ENCODE results near the gene ANKS1A.
"Not testable (repeated sequence)": the region's sequence is repeated elsewhere in the genome, so short reads cannot be mapped to it uniquely, and the experiment has no call there.

ANKS1A gene

GRCh38 chr6:34928695-34929094, 39.6 kb downstream of the ANKS1A start:
- Histone ChIP-seq H3K27ac (ENCODE audit: extremely low read depth, low read depth, low read length) (peak overlapping the region; percentile 55; the same call in 1 of the 2 replicates), H3K36me3 (ENCODE audit: control insufficient read depth in 2 of 2, insufficient read depth in 1 of 2, low read length in 2 of 2) (no peaks in the 10 kb centered on the region), H3K4me1 (ENCODE audit: control insufficient read depth, insufficient read depth, low read length) (peaks cover 21% of the 10 kb centered on the region), H3K4me3 (ENCODE audit: low read depth, low read length) (no peak overlapping the region), H3K9me3 (ENCODE audit: control insufficient read depth, insufficient read depth, low read depth, low read length) (no peaks in the 10 kb centered on the region)
- ChIA-PET CTCF (interaction anchor here (1.0 kb wide), 1 partner anchor 13 kb away, joined by 3 read pairs; no protein-coding TSS in a partner anchor), POLR2A (interaction anchor here (0.5 kb wide), 1 partner anchor 340 kb away, joined by 6 read pairs; no protein-coding TSS in a partner anchor)
- TF ChIP-seq ZNF132 (tag by site-specific recombination; IDR thresholded peaks at IDR 0.05; ENCODE audit: borderline replicate concordance), result no peak
- TF ChIP-seq ZNF404 (tag by site-specific recombination; IDR thresholded peaks at IDR 0.05), result no peak
- TF ChIP-seq AEBP2 (tag by site-specific recombination; IDR thresholded peaks at IDR 0.05; ENCODE audit: borderline replicate concordance), result no peak
- no peak for TF ChIP-seq ZXDB (tag by site-specific recombination; IDR thresholded peaks at IDR 0.05)
- no peak for TF ChIP-seq ZNF837 (tag by site-specific recombination; IDR thresholded peaks at IDR 0.05)
- no peak for TF ChIP-seq REST (tag by site-specific recombination; IDR thresholded peaks at IDR 0.05)

- ChIA-PET POLR2A (interaction anchor here (0.5 kb wide), 1 partner anchor 339 kb away, joined by 6 read pairs; no protein-coding TSS in a partner anchor), CTCF (no interaction called here)
- TF ChIP-seq BCL11A (tag by site-specific recombination; IDR thresholded peaks at IDR 0.05; ENCODE audit: low read depth) (no peak), ZNF366 (tag by site-specific recombination; conservative IDR thresholded peaks at IDR 0.05) (peak; percentile 55), ZNF48 (tag by site-specific recombination; IDR thresholded peaks at IDR 0.05) (no peak), PRDM1 (tag by site-specific recombination; IDR thresholded peaks at IDR 0.05) (peak; percentile 81)
- H3K36me3 ChIP-seq (ENCODE audit: control insufficient read depth in 2 of 2, insufficient read depth in 1 of 2, low read length in 2 of 2), result no peaks in the 10 kb centered on the region
- H3K9me3 ChIP-seq (ENCODE audit: control insufficient read depth, insufficient read depth, low read depth, low read length), result no peaks in the 10 kb centered on the region
- H3K27ac ChIP-seq (ENCODE audit: extremely low read depth, low read depth, low read length), result no peak overlapping the region
- H3K4me3 ChIP-seq (ENCODE audit: low read depth, low read length), result no peak overlapping the region
- H3K4me1 ChIP-seq (ENCODE audit: control insufficient read depth, insufficient read depth, low read length), result peaks cover 21% of the 10 kb centered on the region
Observed at GRCh38 chr6:34929241-34929978, 40.4 kb downstream of the ANKS1A start.

- H3K36me3 ChIP-seq (ENCODE audit: control insufficient read depth in 2 of 2, insufficient read depth in 1 of 2, low read length in 2 of 2), result no peaks in the 10 kb centered on the region
- CTCF ChIA-PET, result interaction anchor here (1.1 kb wide), 1 partner anchor 56 kb away, joined by 3 read pairs; no protein-coding TSS in a partner anchor
- H3K9me3 ChIP-seq (ENCODE audit: control insufficient read depth, insufficient read depth, low read depth, low read length), result no peaks in the 10 kb centered on the region
- TF ChIP-seq ZNF600 (tag by site-specific recombination; IDR thresholded peaks at IDR 0.05) (peak; percentile 60; the same call in 1 of the 2 replicates), SCRT2 (tag by site-specific recombination; IDR thresholded peaks at IDR 0.05) (peak; percentile 31; the same call in 1 of the 2 replicates), ZNF423 (tag by site-specific recombination; IDR thresholded peaks at IDR 0.05) (no peak)
- peaks cover 21% of the 10 kb centered on the region for H3K4me1 ChIP-seq (ENCODE audit: control insufficient read depth, insufficient read depth, low read length)
- no peak overlapping the region for H3K4me3 ChIP-seq (ENCODE audit: low read depth, low read length)
- no peak overlapping the region for H3K27ac ChIP-seq (ENCODE audit: extremely low read depth, low read depth, low read length)
- POLR2A ChIA-PET, result no interaction called here
Observed at GRCh38 chr6:34930221-34930620, 41.2 kb downstream of the ANKS1A start.

- POLR2A ChIA-PET, CTCF ChIA-PET: not testable (repeated sequence)
- H3K4me1 ChIP-seq (ENCODE audit: control insufficient read depth, insufficient read depth, low read length), result peaks cover 18% of the 10 kb centered on the region
Observed at GRCh38 chr6:34932202-34932601, 43.1 kb downstream of the ANKS1A start.

More at GRCh38 chr6:34932202-34932601, 43.1 kb downstream of the ANKS1A start:
- H3K27ac ChIP-seq (ENCODE audit: extremely low read depth, low read depth, low read length); H3K4me3 ChIP-seq (ENCODE audit: low read depth, low read length); H3K36me3 ChIP-seq (ENCODE audit: control insufficient read depth in 2 of 2, insufficient read depth in 1 of 2, low read length in 2 of 2); H3K9me3 ChIP-seq (ENCODE audit: control insufficient read depth, insufficient read depth, low read depth, low read length): not testable (repeated sequence)

Data from HEK293 (cell line).